Smooth muscle cell (in vitro differentiated cells): ENCODE results near the gene SNW1. TPM values are rescaled to one million over a fixed set of nuclear protein-coding genes. Genes with fewer than 3 reads are reported as not detected.
A peak's percentile ranks its signal among the peaks of the same experiment; 100 is the strongest.
"Not testable (repeated sequence)": the region's sequence is repeated elsewhere in the genome, so short reads cannot be mapped to it uniquely, and the experiment has no call there.

Experiments used
- DNase-seq: peaks from one replicate; lab custom pipeline; 2025; ENCODE audit not compliant: unreplicated experiment; lab: John Stamatoyannopoulos, UW
- H2AFZ ChIP-seq: fragments of 200-600 bp; sonication (generic); 2 replicates; pipeline ENCODE4 v1.6.0; 2016; ENCODE audit warnings: antibody characterized with exemption, low read depth, mild to moderate bottlenecking
- H3F3A ChIP-seq: fragments of 200-600 bp; sonication (generic); 2 replicates; pipeline ENCODE4 v1.6.0; 2017; ENCODE audit warnings: antibody characterized with exemption, low read depth
- H3K27ac ChIP-seq: fragments of 200-600 bp; sonication (generic); 2 replicates; pipeline ENCODE4 v1.5.1; 2016; ENCODE audit warnings: low read depth, mild to moderate bottlenecking
- H3K27me3 ChIP-seq: fragments of 200-600 bp; sonication (generic); 2 replicates; pipeline ENCODE4 v1.6.1; 2016; ENCODE audit warnings: low read depth, mild to moderate bottlenecking
- H3K36me3 ChIP-seq: fragments of 200-600 bp; sonication (generic); 2 replicates; pipeline ENCODE4 v1.5.1; 2016; ENCODE audit warnings: low read depth
- H3K4me1 ChIP-seq: fragments of 200-600 bp; sonication (generic); 2 replicates; pipeline ENCODE4 v1.5.1; 2016; ENCODE audit warnings: low read depth
- H3K4me2 ChIP-seq: fragments of 200-600 bp; sonication (generic); 2 replicates; pipeline ENCODE4 v1.6.0; 2016; ENCODE audit warnings: mild to moderate bottlenecking
- H3K4me3 ChIP-seq: fragments of 200-600 bp; sonication (generic); 2 replicates; pipeline ENCODE4 v1.5.1; 2016; ENCODE audit warnings: mild to moderate bottlenecking
- H3K79me2 ChIP-seq: fragments of 200-600 bp; sonication (generic); 2 replicates; pipeline ENCODE4 v1.6.0; 2016; ENCODE audit warnings: low read depth, mild to moderate bottlenecking
- H3K9ac ChIP-seq: fragments of 200-600 bp; sonication (generic); 2 replicates; pipeline ENCODE4 v1.6.0; 2016; ENCODE audit warnings: low read depth
- H3K9me3 ChIP-seq: fragments of 200-600 bp; sonication (generic); replicated peaks from 2 replicates; pipeline ENCODE4 v1.5.1; 2016; ENCODE audit warnings: low read depth
- H4K20me1 ChIP-seq: fragments of 200-600 bp; sonication (generic); 2 replicates; pipeline ENCODE4 v1.6.0; 2016; ENCODE audit warnings: low read depth
- CTCF ChIP-seq: fragments of 200-600 bp; sonication (generic); IDR thresholded peaks from 2 replicates; pipeline ENCODE4 v1.5.1; 2017; ENCODE audit warnings: borderline replicate concordance, mild to moderate bottlenecking, antibody characterized with exemption; ENCODE audit not compliant: insufficient read depth, poor library complexity, severe bottlenecking
- WGBS: methylation state at CpG from one replicate; pipeline ENCODE4 v1.1.7; 2016; ENCODE audit warnings: low lambda C conversion rate; 5-methylcytosine and 5-hydroxymethylcytosine counted together
- polyA plus RNA-seq: library from polyadenylated mRNA; unstranded; fragments of >200 nt; fragmentation: Nextera tagmentation; extraction: Ambion mirVana; gene quantifications from 2 replicates; pipeline ENCODE4 v1.2.1, GENCODE V29; 2016
- total RNA-seq: library from RNA; depleted of rRNA; stranded (reverse); fragments of >200 nt; gene quantifications from 2 replicates; pipeline ENCODE4 v1.2.3, GENCODE V29; 2014

Gene SNW1
- total and polyA plus RNA-seq, 2 experiments from 2014 or later = 51.6 to 58.4 TPM

GRCh38 chr14:77805706-77806105 is 44.8 kb upstream of the SNW1 start:
- Histone ChIP-seq H4K20me1 (no peaks in the 10 kb centered on the region), H3K79me2 (no peaks in the 10 kb centered on the region), H3K9me3 (no peaks in the 10 kb centered on the region), H3K9ac (no peak overlapping the region), H3K27ac (no peak overlapping the region), H3K36me3 (no peaks in the 10 kb centered on the region), H3K4me3 (no peak overlapping the region), H3K27me3 (no peaks in the 10 kb centered on the region), H2AFZ (no peak overlapping the region), H3K4me2 (no peak overlapping the region), H3F3A (no peaks in the 10 kb centered on the region), H3K4me1 (no peaks in the 10 kb centered on the region)
- 93% methylated on average over 6 of the region's 6 CpGs for WGBS
- TF ChIP-seq CTCF = no peak
- no peak for DNase-seq

GRCh38 chr14:77804592-77804991 is 43.6 kb upstream of the SNW1 start:
- no peak for DNase-seq
- 69% methylated on average over 6 of the region's 6 CpGs for WGBS
- Histone ChIP-seq H3K4me3 (no peak overlapping the region), H4K20me1 (no peaks in the 10 kb centered on the region), H3K4me2 (no peak overlapping the region), H2AFZ (no peak overlapping the region), H3K9ac (no peak overlapping the region), H3K36me3 (no peaks in the 10 kb centered on the region), H3F3A (no peaks in the 10 kb centered on the region), H3K4me1 (no peaks in the 10 kb centered on the region), H3K27me3 (no peaks in the 10 kb centered on the region), H3K27ac (no peak overlapping the region), H3K79me2 (no peaks in the 10 kb centered on the region), H3K9me3 (no peaks in the 10 kb centered on the region)
- no peak for TF ChIP-seq CTCF

GRCh38 chr14:77800814-77801213 is 39.9 kb upstream of the SNW1 start:
- TF ChIP-seq CTCF = no peak
- H3F3A ChIP-seq = no peaks in the 10 kb centered on the region
- DNase-seq = no peak
- peak overlapping the region; percentile 81 for H3K4me3 ChIP-seq
- no peaks in the 10 kb centered on the region for H3K4me1 ChIP-seq
- peak overlapping the region; percentile 94 for H3K4me2 ChIP-seq
- peak overlapping the region; percentile 99 for H2AFZ ChIP-seq
- no peaks in the 10 kb centered on the region for H3K9me3 ChIP-seq
- peak overlapping the region; percentile 77 for H3K9ac ChIP-seq
- no peaks in the 10 kb centered on the region for H3K27me3 ChIP-seq
- peak overlapping the region; percentile 66 for H3K27ac ChIP-seq
- H4K20me1 ChIP-seq = no peaks in the 10 kb centered on the region
- H3K36me3 ChIP-seq = no peaks in the 10 kb centered on the region
- WGBS = 96% methylated on average over 1 of the region's 1 CpG
- H3K79me2 ChIP-seq = no peaks in the 10 kb centered on the region

GRCh38 chr14:77799863-77800730 is 39.1 kb upstream of the SNW1 start, which contains the start of gene ADCK1:
Gene ADCK1, plus strand, starts transcription at chr14:77800109. Its CDS starts 18,870 bp downstream, at chr14:77818979.
- peak; percentile 30 for TF ChIP-seq CTCF
- Histone ChIP-seq H3K27ac (peak within 1 kb of the TSS; percentile 66), H3K4me1 (no peaks in the 10 kb centered on the region), H3F3A (no peaks in the 10 kb centered on the region), H3K9me3 (no peaks in the 10 kb centered on the region), H3K4me3 (peak within 1 kb of the TSS; percentile 81), H3K4me2 (peak within 1 kb of the TSS; percentile 94), H3K27me3 (no peaks in the 10 kb centered on the region), H3K36me3 (no peaks in the 10 kb centered on the region), H4K20me1 (no peaks in the 10 kb centered on the region), H2AFZ (peak within 1 kb of the TSS; percentile 99), H3K9ac (peak within 1 kb of the TSS; percentile 77), H3K79me2 (no peaks in the 10 kb centered on the region)
- DNase-seq = peak; percentile 85
- 2% methylated on average over 65 of the region's 66 CpGs for WGBS

- H3K4me1 ChIP-seq, H3F3A ChIP-seq, H3K9ac ChIP-seq, DNase-seq, H4K20me1 ChIP-seq, H3K79me2 ChIP-seq, H3K36me3 ChIP-seq, H3K9me3 ChIP-seq, H3K27ac ChIP-seq, H3K27me3 ChIP-seq: not testable (repeated sequence)
- peak overlapping the region; percentile 99 for H2AFZ ChIP-seq
- 85% methylated on average over 13 of the region's 13 CpGs for WGBS
- H3K4me3 ChIP-seq = peak overlapping the region; percentile 81
- peak overlapping the region; percentile 94 for H3K4me2 ChIP-seq
Observed at GRCh38 chr14:77799456-77799855, 38.5 kb upstream of the SNW1 start.
